ENCODE data around the gene RHBDL3. TPM values are rescaled to one million over a fixed set of nuclear protein-coding genes. Genes with fewer than 3 reads are reported as not detected.

The RHBDL3 gene
- total and polyA plus RNA-seq, 2 donors (not counting 3 experiments of a cell fraction or from before 2014, with no cell fraction given): 0.11 to 0.20 TPM

- Histone ChIP-seq H4K20me1 (replicated peaks; ENCODE audit: control insufficient read depth, extremely low read depth, insufficient read depth, low read length) (no peaks in the 10 kb centered on the region), H2AFZ (ENCODE audit: low read depth, low read length) (no peak overlapping the region), H3K27me3 (ENCODE audit: control insufficient read depth in 2 of 2, insufficient read depth in 2 of 2, low read length in 2 of 2) (no peaks in the 10 kb centered on the region), H3K4me3 (replicated peaks in 1 of 3; ENCODE audit: insufficient read depth in 1 of 3, low read depth in 1 of 3, low read length in 3 of 3) (no peak overlapping the region), H3K4me2 (ENCODE audit: insufficient read depth, low read length) (no peak overlapping the region), H3K9me1 (replicated peaks; ENCODE audit: control insufficient read depth, extremely low read depth, insufficient read depth, low read length) (no peaks in the 10 kb centered on the region), H3K27ac (ENCODE audit: insufficient read depth, low read depth, low read length) (no peak overlapping the region), H3K4me1 (ENCODE audit: control insufficient read depth, extremely low read depth, insufficient read depth, low read length) (no peaks in the 10 kb centered on the region), H3K79me2 (ENCODE audit: control insufficient read depth, insufficient read depth, low read length) (no peaks in the 10 kb centered on the region), H3K36me3 (ENCODE audit: control insufficient read depth in 2 of 2, extremely low read depth in 1 of 2, insufficient read depth in 2 of 2, low read length in 2 of 2) (peaks cover 0 to 1% of the 10 kb centered on the region in 2 experiments), H3K9ac (replicated peaks; ENCODE audit: extremely low read depth, insufficient read depth, low read length) (no peak overlapping the region), H3K9me3 (replicated peaks; ENCODE audit: control insufficient read depth, insufficient read depth, low read length) (no peaks in the 10 kb centered on the region)
- BruUV-seq (replicated peaks): no TSS peak
- dilution Hi-C loops (cut with MboI; ENCODE audit: extremely low pct_ligation_motif_present, low sequenced_read_pairs) (no loop called here), intact Hi-C loops (cut with micrococcal nuclease) (no loop called here)
- ChIA-PET POLR2A (no interaction called here), CTCF (interaction anchor here (0.9 kb wide), 1 partner anchor 108 kb away, joined by 3 read pairs; no protein-coding TSS in a partner anchor)
- FAIRE-seq (no peak), DNase-seq (ENCODE audit: low read depth, low spot score) (no peak)
- TF ChIP-seq CTCF (IDR thresholded peaks at IDR 0.05; ENCODE audit: extremely low read depth in 1 of 2, insufficient read depth in 1 of 2, low read depth in 1 of 2, low read length in 2 of 2) (no peak), GATA2 (IDR thresholded peaks at IDR 0.05; ENCODE audit: insufficient read depth, insufficient read length, low read depth, low read length) (no peak), FOS (IDR thresholded peaks at IDR 0.05; ENCODE audit: borderline replicate concordance, insufficient read depth, low read length) (no peak), EZH2 (IDR thresholded peaks at IDR 0.05; ENCODE audit: borderline replicate concordance, low read depth, low read length, severe bottlenecking) (no peak), JUN (IDR thresholded peaks at IDR 0.05; ENCODE audit: borderline replicate concordance, insufficient read depth, insufficient read length, low read depth) (no peak), POLR2A (IDR thresholded peaks at IDR 0.05; ENCODE audit: low read depth, low read length) (no peak), MAX (IDR thresholded peaks at IDR 0.05; ENCODE audit: insufficient read depth, insufficient read length) (no peak), MYC (IDR thresholded peaks at IDR 0.05; ENCODE audit: low read depth, low read length) (no peak), POLR2AphosphoS5 (IDR thresholded peaks at IDR 0.05; ENCODE audit: insufficient read depth, low read depth, low read length) (no peak)
Measured at GRCh38 chr17:32327911-32328310, 62.3 kb downstream of the RHBDL3 start.

All from endothelial cell of umbilical vein (primary cell).